Thyroid gland (tissue), 4 donors: ENCODE data around the gene SLCO3A1. TPM values are rescaled to one million over a fixed set of nuclear protein-coding genes. Genes with fewer than 3 reads are reported as not detected.

Source experiments
- DNase-seq, 2 donors: peaks; one replicate each; pipeline ENCODE4 v3.0.0-alpha.2; 2019
- H3K27ac ChIP-seq, 3 donors: fragments of 200-600 bp; sonication (generic); 1 replicate in 2 of 3; 2 replicates in 1 of 3; pipeline ENCODE4 v1.5.1; 2016 to 2019; ENCODE audit warnings: mild to moderate bottlenecking in 1 of 3, moderate library complexity in 1 of 3
- H3K27me3 ChIP-seq: fragments of 200-600 bp; sonication (generic); one replicate; pipeline ENCODE4 v1.5.1; 2019
- H3K36me3 ChIP-seq, 2 donors: fragments of 200-600 bp; sonication (generic); one replicate each; pipeline ENCODE4 v1.5.1; 2016 to 2019
- H3K4me1 ChIP-seq, 2 donors: fragments of 200-600 bp; sonication (generic); one replicate each; pipeline ENCODE4 v1.5.1; 2017 to 2019
- H3K4me3 ChIP-seq, 3 donors: fragments of 200-600 bp; sonication (generic); replicated peaks in 1 of 3; 1 replicate in 2 of 3; 2 replicates in 1 of 3; pipeline ENCODE4 v1.5.1; 2016; ENCODE audit warnings: mild to moderate bottlenecking in 1 of 3
- H3K9me3 ChIP-seq: fragments of 200-600 bp; sonication (generic); one replicate; pipeline ENCODE4 v1.5.1; 2017
- POLR2A ChIP-seq, 2 donors: fragments of 450-650 bp; IDR thresholded peaks; one replicate each; pipeline ENCODE4 v1.6.1; 2017; ENCODE audit warnings: antibody characterized with exemption in 2 of 2, mild to moderate bottlenecking in 2 of 2, moderate library complexity in 1 of 2
- whole genome bisulfite sequencing, 2 donors: methylation state at CpG; one replicate each; pipeline ENCODE4 v1.1.5; 2017; 5-methylcytosine and 5-hydroxymethylcytosine counted together
- intact Hi-C: fragments of 100-400 bp; cut with DNase I; formaldehyde crosslinking; loops from one replicate; pipeline ENCODE4 v1.15.1; 2023
- total RNA-seq, 4 donors: library from RNA; depleted of rRNA; stranded (reverse); fragments of >200 nt; gene quantifications; one replicate each; pipeline ENCODE4 v1.2.3, GENCODE V29; 2016
- TF ChIP-seq, protein P1 (sequence below), 6 experiments: fragments of 200-600 bp in 3 of 6; fragments of 450-650 bp in 3 of 6; sonication (generic) in 3 of 6; IDR thresholded peaks; one replicate each; pipeline ENCODE4 v1.5.1; 2016 to 2019; ENCODE audit warnings: antibody characterized with exemption in 6 of 6, mild to moderate bottlenecking in 2 of 6, inconsistent platforms in 1 of 6, moderate library complexity in 1 of 6

Gene SLCO3A1
- total RNA-seq, 4 donors from 2014 or later, result 23.3 to 31.4 (median 28.0) TPM

DNA sequence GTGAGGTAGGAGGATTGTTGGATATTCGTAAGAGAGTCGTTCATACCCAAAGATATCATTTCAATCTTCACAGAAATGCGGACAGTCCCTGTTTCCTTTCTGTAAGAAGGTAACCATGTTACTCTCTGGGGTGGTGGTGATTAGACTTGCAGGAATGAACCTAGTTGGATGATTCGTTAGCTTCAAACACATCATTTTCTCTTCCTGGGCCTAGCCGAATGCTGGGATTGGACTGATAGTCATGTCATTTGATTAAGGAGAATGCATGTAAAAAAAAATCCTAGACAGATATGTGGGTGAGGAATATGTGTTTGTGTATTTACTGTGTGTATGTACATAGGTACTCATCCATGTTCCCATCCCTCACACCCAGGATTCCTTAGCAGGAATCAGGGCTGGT lies 12.4 kb downstream of the SLCO3A1 start:
- Histone ChIP-seq H3K9me3 (no peaks in the 10 kb centered on the region), H3K4me1 (peaks cover 52 to 57% of the 10 kb centered on the region in 2 donors), H3K36me3 (no peaks in the 10 kb centered on the region), H3K4me3 (no peak overlapping the region), H3K27ac (peak overlapping the region; percentile 52 to 85 (median 80)), H3K27me3 (no peaks in the 10 kb centered on the region)
- TF ChIP-seq, protein P1, sequence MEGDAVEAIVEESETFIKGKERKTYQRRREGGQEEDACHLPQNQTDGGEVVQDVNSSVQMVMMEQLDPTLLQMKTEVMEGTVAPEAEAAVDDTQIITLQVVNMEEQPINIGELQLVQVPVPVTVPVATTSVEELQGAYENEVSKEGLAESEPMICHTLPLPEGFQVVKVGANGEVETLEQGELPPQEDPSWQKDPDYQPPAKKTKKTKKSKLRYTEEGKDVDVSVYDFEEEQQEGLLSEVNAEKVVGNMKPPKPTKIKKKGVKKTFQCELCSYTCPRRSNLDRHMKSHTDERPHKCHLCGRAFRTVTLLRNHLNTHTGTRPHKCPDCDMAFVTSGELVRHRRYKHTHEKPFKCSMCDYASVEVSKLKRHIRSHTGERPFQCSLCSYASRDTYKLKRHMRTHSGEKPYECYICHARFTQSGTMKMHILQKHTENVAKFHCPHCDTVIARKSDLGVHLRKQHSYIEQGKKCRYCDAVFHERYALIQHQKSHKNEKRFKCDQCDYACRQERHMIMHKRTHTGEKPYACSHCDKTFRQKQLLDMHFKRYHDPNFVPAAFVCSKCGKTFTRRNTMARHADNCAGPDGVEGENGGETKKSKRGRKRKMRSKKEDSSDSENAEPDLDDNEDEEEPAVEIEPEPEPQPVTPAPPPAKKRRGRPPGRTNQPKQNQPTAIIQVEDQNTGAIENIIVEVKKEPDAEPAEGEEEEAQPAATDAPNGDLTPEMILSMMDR (IDR thresholded peaks at IDR 0.05), result no peak
- no peak for TF ChIP-seq POLR2A (IDR thresholded peaks at IDR 0.05)
- DNase-seq, result no peak
- intact Hi-C loops, result no loop called here
- WGBS, 2 donors, result 78 to 82% methylated on average over 5 of the region's 5 CpGs

DNA sequence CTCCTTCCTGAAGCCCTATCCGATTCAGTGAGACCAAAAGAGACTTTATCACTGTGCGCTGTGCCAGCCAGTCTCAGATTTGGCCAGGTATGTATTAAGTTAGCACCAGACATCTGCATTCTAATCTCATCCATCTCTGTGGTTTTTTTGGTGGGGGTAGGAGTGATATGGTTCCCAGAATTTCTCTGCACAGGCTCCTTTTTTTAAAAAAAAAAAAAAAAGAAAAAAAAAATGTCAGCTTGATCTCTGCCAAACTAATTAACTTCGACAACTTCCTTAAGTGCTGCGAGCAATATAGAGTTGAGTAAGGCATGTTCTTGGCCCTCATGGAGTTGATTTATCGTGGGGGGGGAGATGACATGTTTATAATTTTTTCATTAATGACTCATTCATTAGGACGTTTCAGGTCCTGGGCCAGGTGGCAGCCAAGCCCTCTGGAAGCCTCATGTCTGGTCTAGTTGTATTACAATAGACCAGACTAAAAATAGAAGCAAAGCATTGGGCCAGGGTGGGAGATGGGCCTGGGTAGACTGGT lies 12.9 kb downstream of the SLCO3A1 start:
- peaks cover 52 to 61% of the 10 kb centered on the region in 2 donors for H3K4me1 ChIP-seq
- no peak overlapping the region for H3K4me3 ChIP-seq
- 59 to 61% methylated on average over 6 of the region's 6 CpGs for WGBS, 2 donors

DNA sequence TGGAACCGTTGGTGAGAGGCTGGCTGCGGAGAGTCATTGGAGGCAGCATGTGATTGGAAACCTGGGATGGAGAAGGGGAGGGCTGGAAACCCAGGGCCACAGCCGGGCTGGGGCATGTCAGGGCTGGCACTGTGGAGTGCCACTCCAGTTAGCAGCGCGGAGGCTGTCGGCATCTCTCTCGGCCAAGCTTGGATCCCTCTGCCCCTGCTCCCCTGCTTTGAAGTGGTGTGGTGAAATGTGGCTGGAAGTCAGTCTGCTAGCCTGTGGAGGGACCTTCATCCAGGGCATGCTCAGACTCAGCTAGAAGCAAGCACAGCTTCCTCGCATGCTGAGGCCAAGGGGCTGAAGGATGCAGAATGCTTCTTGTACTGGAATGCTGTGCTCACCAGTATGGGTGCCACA lies 13.5 kb downstream of the SLCO3A1 start:
- Histone ChIP-seq H3K4me3 (no peak overlapping the region), H3K27me3 (no peaks in the 10 kb centered on the region), H3K4me1 (peaks cover 54 to 64% of the 10 kb centered on the region in 2 donors), H3K36me3 (no peaks in the 10 kb centered on the region), H3K9me3 (no peaks in the 10 kb centered on the region), H3K27ac (peak overlapping the region; percentile 52 to 85 (median 80))
- WGBS, 2 donors, result 10 to 25% methylated on average over 7 to 8 of the region's 8 CpGs
- intact Hi-C loops, result no loop called here
- DNase-seq, result peak; percentile 90 to 93
- TF ChIP-seq, protein P1 (IDR thresholded peaks at IDR 0.05), result no peak
- TF ChIP-seq POLR2A (IDR thresholded peaks at IDR 0.05), result no peak

More for the DNA sequence above, 12.9 kb downstream of the SLCO3A1 start:
- TF ChIP-seq, protein P1 (IDR thresholded peaks at IDR 0.05), result no peak
- no peak for TF ChIP-seq POLR2A (IDR thresholded peaks at IDR 0.05)
- DNase-seq, result no peak
- H3K27me3 ChIP-seq, result no peaks in the 10 kb centered on the region
- no peaks in the 10 kb centered on the region for H3K36me3 ChIP-seq
- no peaks in the 10 kb centered on the region for H3K9me3 ChIP-seq
- peak overlapping the region; percentile 52 to 85 (median 80) for H3K27ac ChIP-seq
- intact Hi-C loops, result no loop called here

DNA sequence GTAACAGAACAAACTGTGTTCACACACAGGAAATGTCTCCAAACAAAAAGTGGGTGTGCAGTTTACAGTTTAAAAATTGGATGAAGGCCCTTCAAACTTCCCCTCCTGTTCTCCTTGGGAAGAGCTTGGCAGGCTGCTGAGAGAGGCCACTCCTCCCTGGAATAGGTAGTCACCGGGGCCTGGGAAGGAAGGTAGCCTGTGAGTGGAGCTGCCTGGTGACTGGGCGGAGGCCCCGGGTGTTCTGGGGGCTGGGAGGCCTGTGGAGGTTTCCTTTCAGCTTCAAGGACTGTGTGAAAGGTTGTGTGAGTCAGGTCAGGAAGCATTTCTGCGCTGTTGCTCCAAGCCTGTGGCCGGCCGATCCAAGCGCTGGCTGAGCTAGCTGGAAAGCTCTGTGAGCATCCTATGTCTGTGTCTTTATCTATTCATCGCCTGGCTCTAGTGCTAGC lies 14.1 kb downstream of the SLCO3A1 start:
- H3K36me3 ChIP-seq, result no peaks in the 10 kb centered on the region
- no peak overlapping the region for H3K4me3 ChIP-seq
- WGBS, 2 donors, result 46 to 70% methylated on average over 6 to 8 of the region's 8 CpGs
- no peaks in the 10 kb centered on the region for H3K27me3 ChIP-seq
- H3K27ac ChIP-seq, result peak overlapping the region; percentile 52 to 85 (median 80)
- H3K9me3 ChIP-seq, result no peaks in the 10 kb centered on the region
- intact Hi-C loops, result no loop called here
- peak; percentile 66 to 77 for DNase-seq
- TF ChIP-seq, protein P1 (IDR thresholded peaks at IDR 0.05), result no peak
- TF ChIP-seq POLR2A (IDR thresholded peaks at IDR 0.05), result no peak
- H3K4me1 ChIP-seq, result peaks cover 57 to 67% of the 10 kb centered on the region in 2 donors

DNA sequence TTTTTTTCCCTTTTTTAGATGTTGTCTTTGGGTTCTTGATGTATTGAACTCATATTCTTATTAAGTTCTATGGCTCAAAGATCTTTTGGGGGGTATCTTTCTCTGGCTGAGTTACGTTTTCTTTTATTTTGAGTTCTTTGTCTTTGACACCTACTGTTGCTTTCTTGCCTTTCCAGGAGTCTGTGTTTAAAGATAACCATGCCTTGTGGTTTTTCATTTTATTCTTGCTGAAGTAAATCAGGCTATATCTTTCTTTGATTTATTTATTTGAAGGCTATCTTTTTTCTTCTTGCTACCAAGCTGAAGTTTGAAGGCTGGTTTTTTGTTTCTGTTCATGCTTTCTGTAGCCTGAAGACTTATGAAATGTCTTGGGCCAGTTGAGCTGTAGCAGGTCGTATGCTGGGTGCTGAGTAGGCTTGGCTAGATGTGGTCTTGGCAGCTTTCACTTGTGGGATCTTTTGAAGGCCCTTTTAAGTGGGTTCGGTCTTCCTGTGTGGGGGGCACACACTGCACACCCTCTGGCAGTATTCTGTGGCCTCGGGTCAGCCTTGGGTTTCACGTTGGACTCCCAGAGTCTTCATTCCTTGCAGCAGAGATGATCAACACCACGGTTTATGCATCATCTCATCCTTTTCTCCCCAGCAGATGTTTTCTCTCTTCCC lies 17.5 kb downstream of the SLCO3A1 start:
- DNase-seq, result no peak
- Histone ChIP-seq H3K36me3 (no peaks in the 10 kb centered on the region), H3K4me1 (peaks cover 45 to 50% of the 10 kb centered on the region in 2 donors), H3K27me3 (no peaks in the 10 kb centered on the region), H3K9me3 (no peaks in the 10 kb centered on the region), H3K27ac (peak overlapping the region; percentile 3 to 20 (median 15)), H3K4me3 (no peak overlapping the region)
- 83 to 85% methylated on average over 6 of the region's 6 CpGs for WGBS, 2 donors
- intact Hi-C loops, result no loop called here
- TF ChIP-seq, protein P1 (IDR thresholded peaks at IDR 0.05), result no peak
- TF ChIP-seq POLR2A (IDR thresholded peaks at IDR 0.05), result no peak
